GM19351 (cell line): ENCODE results near the gene TIMM22.
"Not testable (repeated sequence)": the region's sequence is repeated elsewhere in the genome, so short reads cannot be mapped to it uniquely, and the experiment has no call there.

Source experiments
- ATAC-seq: cut with Tn5 transposase; IDR thresholded peaks from one replicate; pipeline ENCODE4 v1.9.1; 2021; ENCODE audit warnings: mild to moderate bottlenecking, moderate library complexity; ENCODE audit not compliant: unreplicated experiment

Gene TIMM22

GRCh38 chr17:1037238-1037879 lies 40.4 kb downstream of the TIMM22 start:
- no peak for ATAC-seq

- ATAC-seq, result no peak
Measured at GRCh38 chr17:1038459-1039122, 41.7 kb downstream of the TIMM22 start.

- ATAC-seq, result no peak
Measured at GRCh38 chr17:1039123-1039507, 42.2 kb downstream of the TIMM22 start.

GRCh38 chr17:1039511-1040215 lies 42.7 kb downstream of the TIMM22 start:
- no peak for ATAC-seq

- no peak for ATAC-seq
Measured at GRCh38 chr17:1040216-1040600, 43.3 kb downstream of the TIMM22 start.

GRCh38 chr17:1041746-1042145 lies 44.8 kb downstream of the TIMM22 start:
- no peak for ATAC-seq

GRCh38 chr17:1042486-1042885 lies 45.6 kb downstream of the TIMM22 start:
- no peak for ATAC-seq

GRCh38 chr17:1043601-1044251 lies 46.8 kb downstream of the TIMM22 start:
- no peak for ATAC-seq

GRCh38 chr17:1044387-1045009 lies 47.6 kb downstream of the TIMM22 start:
- ATAC-seq, result not testable (repeated sequence)

GRCh38 chr17:1045456-1045855 lies 48.5 kb downstream of the TIMM22 start:
- ATAC-seq, result no peak

GRCh38 chr17:1047177-1047878 lies 50.4 kb downstream of the TIMM22 start:
- no peak for ATAC-seq

GRCh38 chr17:1047879-1048470 lies 51.0 kb downstream of the TIMM22 start:
- no peak for ATAC-seq

GRCh38 chr17:1048516-1049115 lies 51.7 kb downstream of the TIMM22 start:
- not testable (repeated sequence) for ATAC-seq

GRCh38 chr17:1049446-1050225 lies 52.7 kb downstream of the TIMM22 start:
- ATAC-seq, result no peak

- ATAC-seq, result no peak
Measured at GRCh38 chr17:1050246-1050995, 53.5 kb downstream of the TIMM22 start.

GRCh38 chr17:1050996-1051925 lies 54.3 kb downstream of the TIMM22 start:
- no peak for ATAC-seq
